Measurements from ENCODE around the gene CCDC188. TPM values are rescaled to one million over a fixed set of nuclear protein-coding genes. Genes with fewer than 3 reads are reported as not detected.

Gene CCDC188
- not detected in 2 replicates for total RNA-seq (2014; rRNA removed; shearing (Covaris generic); ENCODE audit: low replicate concordance)

DNA sequence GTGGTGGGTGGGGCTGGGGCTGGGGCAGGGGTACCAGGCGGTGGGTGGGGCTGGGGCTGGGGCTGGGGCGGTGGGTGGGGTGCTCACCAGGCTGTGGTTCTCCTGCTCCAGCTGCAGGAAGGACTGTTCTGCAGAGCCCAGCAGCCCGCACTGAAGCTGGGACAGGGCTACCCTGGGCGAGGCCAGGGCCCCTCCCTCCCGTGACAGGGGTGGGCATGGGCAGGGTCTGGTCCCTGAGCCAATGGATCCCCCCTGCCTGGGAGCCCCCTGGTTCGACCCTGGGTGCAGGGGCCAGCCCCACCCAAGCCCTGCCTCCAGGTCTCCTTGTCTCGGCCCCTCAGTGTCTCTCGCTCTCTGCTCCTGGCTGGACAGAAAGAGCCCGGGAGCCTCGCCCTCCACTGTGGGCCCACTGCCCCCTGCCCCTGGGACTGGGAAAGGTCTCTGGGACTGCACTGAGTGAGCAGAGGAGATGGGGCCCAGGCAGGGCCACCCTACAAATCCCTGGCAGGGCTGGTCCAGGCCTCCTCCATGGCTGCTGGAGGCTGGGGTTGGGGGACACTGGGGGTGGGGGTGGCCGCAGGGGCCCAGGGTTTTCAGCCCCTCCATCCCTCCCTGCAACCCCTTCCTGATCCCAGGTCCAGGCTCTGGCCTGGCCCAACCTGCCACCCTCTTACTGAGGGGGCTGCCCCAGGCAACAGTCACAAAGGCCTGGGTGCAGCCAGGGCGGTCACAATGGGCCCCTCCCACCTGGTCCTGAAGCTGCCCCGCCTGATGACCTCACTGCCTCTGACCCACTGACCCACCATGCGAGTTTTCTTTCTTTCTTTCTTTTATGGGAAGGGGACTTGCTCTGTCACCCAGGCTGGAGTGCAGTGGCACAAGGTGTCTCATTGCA is at the start of gene CCDC188:
Gene CCDC188 (minus strand): TSS at position 675 of the 895 bp plus-strand sequence. CDS start 69 bp downstream, at position 606.
- no peaks in the 10 kb centered on the region for H3K9me3 ChIP-seq (ENCODE audit: low read length)
- no peak within 1 kb of the TSS for H2AFZ ChIP-seq (ENCODE audit: low read length)
- no peaks in the 10 kb centered on the region for H3K36me3 ChIP-seq (ENCODE audit: insufficient read depth, low read length)
- no peak for DNase-seq
- H4K20me1 ChIP-seq (ENCODE audit: insufficient read depth, low read depth, low read length): peaks cover 4% of the 10 kb centered on the region; the same call in 1 of the 2 replicates
- no peaks in the 10 kb centered on the region for H3K79me2 ChIP-seq (ENCODE audit: low read length)
- H3K27me3 ChIP-seq (ENCODE audit: low read length): no peaks in the 10 kb centered on the region
- no peak within 1 kb of the TSS for H3K4me3 ChIP-seq (ENCODE audit: low read length)
- no peak within 1 kb of the TSS for H3K9ac ChIP-seq (ENCODE audit: low read length)
- H3K4me1 ChIP-seq (ENCODE audit: low read length): peaks cover 12% of the 10 kb centered on the region
- H3K4me2 ChIP-seq (ENCODE audit: low read depth, low read length, poor library complexity, severe bottlenecking): no peak within 1 kb of the TSS
- no peak within 1 kb of the TSS for H3K27ac ChIP-seq (ENCODE audit: low read length)
- H3K9me2 ChIP-seq (replicated peaks; ENCODE audit: insufficient read depth, low read length): no peaks in the 10 kb centered on the region

DNA sequence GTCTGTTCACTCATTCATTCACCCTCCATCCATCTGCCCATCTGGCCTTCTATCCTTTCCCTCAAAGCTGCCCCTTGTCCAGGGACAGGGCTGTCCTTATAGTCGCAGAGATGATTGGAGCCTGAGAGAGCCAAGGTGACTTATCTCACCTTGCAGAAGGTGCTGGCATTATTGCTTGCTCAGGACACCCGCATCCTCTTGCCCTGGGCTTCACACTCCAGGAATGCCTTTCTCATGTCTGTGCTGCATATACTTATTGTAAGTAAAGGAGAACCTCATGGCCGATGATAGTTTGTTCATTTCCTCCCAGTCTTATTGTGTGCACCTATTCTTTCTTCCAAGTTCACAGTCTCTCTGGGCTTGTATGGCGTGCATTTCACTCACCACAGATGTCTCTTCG is 49.1 kb upstream of the CCDC188 start:
- H3K36me3 ChIP-seq (ENCODE audit: insufficient read depth, low read length): no peaks in the 10 kb centered on the region
- no peaks in the 10 kb centered on the region for H3K79me2 ChIP-seq (ENCODE audit: low read length)
- no peak overlapping the region for H3K4me3 ChIP-seq (ENCODE audit: low read length)
- no peaks in the 10 kb centered on the region for H3K4me1 ChIP-seq (ENCODE audit: low read length)
- no peak for DNase-seq
- no peaks in the 10 kb centered on the region for H3K27me3 ChIP-seq (ENCODE audit: low read length)
- H3K9me3 ChIP-seq (ENCODE audit: low read length): no peaks in the 10 kb centered on the region
- H4K20me1 ChIP-seq (ENCODE audit: insufficient read depth, low read depth, low read length): no peaks in the 10 kb centered on the region
- no peak overlapping the region for H2AFZ ChIP-seq (ENCODE audit: low read length)
- no peaks in the 10 kb centered on the region for H3K9me2 ChIP-seq (replicated peaks; ENCODE audit: insufficient read depth, low read length)
- H3K27ac ChIP-seq (ENCODE audit: low read length): no peak overlapping the region
- no peak overlapping the region for H3K9ac ChIP-seq (ENCODE audit: low read length)
- H3K4me2 ChIP-seq (ENCODE audit: low read depth, low read length, poor library complexity, severe bottlenecking): no peak overlapping the region

DNA sequence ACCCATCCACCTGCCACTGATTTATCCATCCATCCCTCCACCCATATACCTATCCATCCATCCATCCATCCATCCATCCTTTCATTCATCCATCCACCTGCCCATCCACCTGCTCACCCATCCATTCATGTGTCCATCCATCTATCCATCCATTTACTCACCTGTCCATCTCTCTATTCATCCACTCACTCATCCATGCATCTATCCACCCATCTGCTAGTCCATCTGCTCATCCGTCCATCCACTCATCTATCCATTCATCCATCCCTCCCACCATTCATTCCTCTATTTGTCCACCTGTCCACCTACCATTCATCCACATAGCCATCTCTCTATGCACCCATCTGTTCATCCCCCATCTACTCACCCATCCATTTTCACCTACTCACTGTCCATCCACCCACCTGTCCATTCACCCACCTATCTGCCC is 48.6 kb upstream of the CCDC188 start:
- Histone ChIP-seq H3K36me3 (ENCODE audit: insufficient read depth, low read length) (no peaks in the 10 kb centered on the region), H3K27me3 (ENCODE audit: low read length) (no peaks in the 10 kb centered on the region), H3K4me2 (ENCODE audit: low read depth, low read length, poor library complexity, severe bottlenecking) (no peak overlapping the region), H3K4me1 (ENCODE audit: low read length) (no peaks in the 10 kb centered on the region), H3K27ac (ENCODE audit: low read length) (no peak overlapping the region), H3K9me3 (ENCODE audit: low read length) (no peaks in the 10 kb centered on the region), H3K9ac (ENCODE audit: low read length) (no peak overlapping the region), H4K20me1 (ENCODE audit: insufficient read depth, low read depth, low read length) (no peaks in the 10 kb centered on the region), H3K9me2 (replicated peaks; ENCODE audit: insufficient read depth, low read length) (no peaks in the 10 kb centered on the region), H2AFZ (ENCODE audit: low read length) (no peak overlapping the region), H3K4me3 (ENCODE audit: low read length) (no peak overlapping the region), H3K79me2 (ENCODE audit: low read length) (no peaks in the 10 kb centered on the region)
- no peak for DNase-seq

DNA sequence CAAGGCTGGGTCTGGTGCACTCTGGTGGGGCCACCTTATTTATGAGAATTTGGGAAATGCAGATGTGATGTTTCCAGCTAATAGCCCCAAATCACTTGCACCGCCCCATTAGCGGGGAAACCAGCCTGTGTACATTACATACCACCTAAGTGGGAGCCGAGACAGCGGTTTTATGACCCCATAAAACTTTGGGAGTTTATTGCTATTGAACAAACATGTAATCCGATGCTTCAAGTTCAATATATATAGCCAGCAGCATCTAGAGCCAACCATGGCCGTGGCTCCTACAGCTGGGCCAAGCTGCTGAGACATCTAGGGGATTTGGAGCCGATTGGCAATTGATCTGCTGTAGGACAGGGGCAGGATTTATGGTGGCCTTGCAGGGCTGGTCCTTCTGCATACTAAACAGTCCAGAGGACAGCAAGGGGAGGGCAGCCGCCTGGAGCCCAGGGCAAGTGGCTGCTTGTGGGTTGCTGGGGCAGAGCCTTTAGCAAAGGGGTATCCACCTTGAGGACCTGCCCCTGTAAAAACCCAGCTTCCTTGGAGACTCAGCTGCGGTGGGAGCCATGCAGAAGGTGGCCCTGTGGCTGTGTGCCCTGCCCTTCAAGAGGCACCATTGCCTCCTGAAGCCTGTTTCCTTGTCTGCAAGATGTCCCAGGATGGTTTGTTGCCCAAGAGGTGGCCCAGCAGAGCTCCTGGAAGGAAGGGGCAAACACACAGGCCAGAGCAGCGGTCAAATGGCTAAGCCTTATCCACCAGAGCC is 47.9 kb upstream of the CCDC188 start:
- no peaks in the 10 kb centered on the region for H3K9me2 ChIP-seq (replicated peaks; ENCODE audit: insufficient read depth, low read length)

DNA sequence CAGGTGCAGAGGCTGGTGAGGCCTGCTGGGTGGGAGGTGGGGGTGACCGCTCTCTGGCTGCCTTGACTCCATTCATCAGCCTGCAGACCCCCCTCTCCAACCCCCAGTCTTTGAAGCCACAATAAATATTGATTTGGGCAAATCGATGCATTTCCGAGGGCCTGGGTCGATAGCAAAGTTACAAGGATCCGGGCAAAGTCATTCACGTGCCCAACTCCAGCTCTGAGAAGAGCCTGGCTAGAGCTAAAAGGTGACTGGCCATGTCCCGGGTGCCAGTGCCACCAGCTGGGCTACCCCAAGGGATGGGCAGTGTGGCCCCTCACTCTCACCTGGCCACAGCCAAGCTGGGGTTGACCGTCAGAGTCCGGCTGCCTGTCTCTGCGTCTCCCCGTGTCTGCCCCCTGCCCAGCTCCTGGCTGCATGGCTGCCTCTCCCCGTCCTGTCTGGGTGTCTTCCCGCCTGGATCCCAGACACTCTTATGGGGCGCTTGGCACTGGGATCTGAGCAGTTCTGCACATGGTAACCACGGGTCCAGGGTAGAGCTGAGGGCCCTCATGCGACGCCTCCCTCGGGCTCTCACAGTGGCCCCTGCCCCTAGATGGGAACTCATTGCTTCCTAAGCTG is 46.7 kb upstream of the CCDC188 start:
- Histone ChIP-seq H4K20me1 (ENCODE audit: insufficient read depth, low read depth, low read length) (no peaks in the 10 kb centered on the region), H3K4me2 (ENCODE audit: low read depth, low read length, poor library complexity, severe bottlenecking) (no peak overlapping the region), H3K36me3 (ENCODE audit: insufficient read depth, low read length) (no peaks in the 10 kb centered on the region), H3K4me1 (ENCODE audit: low read length) (no peaks in the 10 kb centered on the region), H2AFZ (ENCODE audit: low read length) (no peak overlapping the region), H3K9me3 (ENCODE audit: low read length) (no peaks in the 10 kb centered on the region), H3K27ac (ENCODE audit: low read length) (no peak overlapping the region), H3K79me2 (ENCODE audit: low read length) (no peaks in the 10 kb centered on the region), H3K9me2 (replicated peaks; ENCODE audit: insufficient read depth, low read length) (no peaks in the 10 kb centered on the region), H3K27me3 (ENCODE audit: low read length) (no peaks in the 10 kb centered on the region), H3K4me3 (ENCODE audit: low read length) (no peak overlapping the region), H3K9ac (ENCODE audit: low read length) (no peak overlapping the region)
- DNase-seq: no peak

More for the DNA sequence above, 47.9 kb upstream of the CCDC188 start:
- H3K9ac ChIP-seq (ENCODE audit: low read length): no peak overlapping the region
- H3K9me3 ChIP-seq (ENCODE audit: low read length): no peaks in the 10 kb centered on the region
- H3K4me3 ChIP-seq (ENCODE audit: low read length): no peak overlapping the region
- no peak overlapping the region for H3K27ac ChIP-seq (ENCODE audit: low read length)
- H3K36me3 ChIP-seq (ENCODE audit: insufficient read depth, low read length): no peaks in the 10 kb centered on the region
- no peaks in the 10 kb centered on the region for H3K79me2 ChIP-seq (ENCODE audit: low read length)
- no peaks in the 10 kb centered on the region for H3K27me3 ChIP-seq (ENCODE audit: low read length)
- H3K4me1 ChIP-seq (ENCODE audit: low read length): no peaks in the 10 kb centered on the region
- H2AFZ ChIP-seq (ENCODE audit: low read length): no peak overlapping the region
- H4K20me1 ChIP-seq (ENCODE audit: insufficient read depth, low read depth, low read length): no peaks in the 10 kb centered on the region
- no peak for DNase-seq
- H3K4me2 ChIP-seq (ENCODE audit: low read depth, low read length, poor library complexity, severe bottlenecking): no peak overlapping the region

DNA sequence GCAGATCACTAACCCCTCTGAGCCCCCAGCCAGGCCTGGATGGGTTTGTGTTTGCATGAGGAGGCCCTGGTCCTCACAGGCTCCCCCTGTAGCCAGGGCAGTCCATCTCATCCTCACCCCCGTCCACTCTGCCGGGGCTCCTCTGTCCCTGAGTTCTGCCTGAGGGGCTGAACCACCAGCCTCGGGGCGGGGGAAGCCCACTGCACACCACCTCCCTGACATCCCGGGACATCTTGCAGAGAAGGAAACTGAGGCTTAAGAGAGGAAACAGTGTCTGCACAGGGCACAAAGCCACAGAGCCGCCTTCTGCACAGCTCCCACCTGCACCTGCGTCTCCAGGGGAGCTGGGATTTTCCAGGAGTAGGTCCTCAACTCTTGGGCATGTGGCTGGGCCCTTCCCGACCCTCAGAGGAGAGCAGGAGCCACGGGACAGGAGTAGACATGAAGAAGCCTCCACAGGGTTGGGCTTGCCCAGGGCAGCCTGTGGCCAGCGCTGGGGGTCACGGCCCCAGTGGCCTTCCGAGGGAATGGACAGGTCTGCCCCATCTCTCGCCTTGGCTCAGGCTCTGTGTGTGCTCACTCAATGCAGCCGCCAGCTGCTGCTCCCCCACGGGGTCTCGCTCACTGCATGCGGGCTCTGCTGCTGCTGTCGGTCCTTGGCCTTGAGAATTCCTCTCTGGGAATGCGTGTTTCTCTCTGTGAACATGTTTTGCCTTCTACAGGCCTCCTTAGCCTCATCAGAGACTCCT is 45.4 kb upstream of the CCDC188 start:
- Histone ChIP-seq H3K9me2 (replicated peaks; ENCODE audit: insufficient read depth, low read length) (no peaks in the 10 kb centered on the region), H3K27me3 (ENCODE audit: low read length) (no peaks in the 10 kb centered on the region), H3K36me3 (ENCODE audit: insufficient read depth, low read length) (no peaks in the 10 kb centered on the region), H3K9me3 (ENCODE audit: low read length) (no peaks in the 10 kb centered on the region), H3K27ac (ENCODE audit: low read length) (no peak overlapping the region), H3K4me2 (ENCODE audit: low read depth, low read length, poor library complexity, severe bottlenecking) (no peak overlapping the region), H3K4me1 (ENCODE audit: low read length) (no peaks in the 10 kb centered on the region), H4K20me1 (ENCODE audit: insufficient read depth, low read depth, low read length) (no peaks in the 10 kb centered on the region), H2AFZ (ENCODE audit: low read length) (no peak overlapping the region), H3K9ac (ENCODE audit: low read length) (no peak overlapping the region), H3K4me3 (ENCODE audit: low read length) (no peak overlapping the region), H3K79me2 (ENCODE audit: low read length) (no peaks in the 10 kb centered on the region)
- no peak for DNase-seq

DNA sequence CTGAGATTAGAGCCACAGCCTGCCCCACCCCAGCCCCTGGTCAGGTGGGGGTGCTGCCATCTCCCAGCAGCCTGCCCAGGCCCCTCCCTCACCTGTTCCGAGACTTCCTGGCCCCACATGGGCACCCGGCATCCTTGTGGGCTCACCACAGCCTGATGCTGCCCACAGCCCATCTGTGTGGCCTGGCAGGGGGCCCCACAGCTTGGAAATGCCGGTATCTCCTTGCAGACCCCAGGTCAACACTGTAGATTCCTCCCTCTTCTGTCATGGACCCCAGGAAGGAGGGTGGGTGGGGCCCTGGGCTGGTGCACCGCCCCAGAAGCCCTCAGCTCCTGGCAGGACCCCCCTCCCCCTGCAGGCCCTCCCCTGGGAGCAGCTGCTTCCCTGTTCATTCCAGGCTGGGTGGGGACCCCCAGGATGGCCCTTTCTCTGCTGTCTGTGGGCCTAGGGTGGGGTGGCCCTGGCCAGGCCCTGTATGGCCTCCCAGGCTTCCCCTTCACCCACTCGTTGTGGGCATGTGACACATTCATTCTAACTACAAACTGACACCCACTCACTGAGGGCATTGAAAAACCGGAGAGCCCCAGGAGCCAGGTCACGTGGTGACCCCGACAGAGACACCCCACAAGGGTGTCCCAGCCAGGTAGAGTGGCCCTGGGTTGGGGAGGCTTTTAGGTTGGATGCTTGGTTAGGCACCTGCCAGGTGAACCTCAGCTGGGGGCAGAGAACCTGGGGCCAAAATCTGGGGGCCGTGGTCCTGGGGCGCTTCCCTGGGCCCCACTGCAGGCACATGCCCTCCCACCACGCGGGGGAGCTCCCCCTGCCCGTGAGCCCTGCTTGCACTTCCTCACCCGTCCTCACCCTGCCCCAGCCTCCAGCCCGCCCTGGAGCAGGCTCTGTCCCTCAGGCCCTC is 44.1 kb upstream of the CCDC188 start:
- peak; percentile 58 for DNase-seq
- Histone ChIP-seq H3K27me3 (ENCODE audit: low read length) (no peaks in the 10 kb centered on the region), H3K9ac (ENCODE audit: low read length) (no peak overlapping the region), H3K4me3 (ENCODE audit: low read length) (no peak overlapping the region), H4K20me1 (ENCODE audit: insufficient read depth, low read depth, low read length) (no peaks in the 10 kb centered on the region), H3K79me2 (ENCODE audit: low read length) (no peaks in the 10 kb centered on the region), H3K9me2 (replicated peaks; ENCODE audit: insufficient read depth, low read length) (no peaks in the 10 kb centered on the region), H2AFZ (ENCODE audit: low read length) (0 out of 2 replicates have a peak overlapping the region, but pooled peaks have one; percentile 42), H3K4me1 (ENCODE audit: low read length) (no peaks in the 10 kb centered on the region), H3K36me3 (ENCODE audit: insufficient read depth, low read length) (no peaks in the 10 kb centered on the region), H3K9me3 (ENCODE audit: low read length) (no peaks in the 10 kb centered on the region), H3K4me2 (ENCODE audit: low read depth, low read length, poor library complexity, severe bottlenecking) (no peak overlapping the region), H3K27ac (ENCODE audit: low read length) (no peak overlapping the region)
